ENCODE data around the gene DCDC2B.
"Not testable (repeated sequence)": the region's sequence is repeated elsewhere in the genome, so short reads cannot be mapped to it uniquely, and the experiment has no call there.

Gene DCDC2B

DNA sequence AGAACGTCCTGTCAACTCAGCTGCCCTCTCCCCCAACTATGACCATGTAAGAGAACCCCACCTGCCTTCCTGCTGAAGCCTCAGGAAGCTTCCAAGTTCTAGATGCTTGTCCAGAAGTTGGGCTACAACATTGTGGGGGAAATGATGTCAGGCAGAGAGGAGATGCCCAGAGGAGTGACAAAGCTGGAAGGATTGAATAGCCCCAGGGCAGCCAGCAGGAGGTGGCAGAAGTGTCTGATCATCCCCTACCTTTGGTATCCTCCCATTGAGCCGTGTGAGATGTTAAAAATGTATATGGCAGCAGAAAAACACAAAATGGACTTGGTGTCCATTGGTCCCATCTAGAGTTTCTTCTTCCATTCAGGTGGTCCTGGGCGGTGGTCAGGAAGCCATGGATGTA is 19.9 kb downstream of the DCDC2B start:
- no peak for DNase-seq

DNA sequence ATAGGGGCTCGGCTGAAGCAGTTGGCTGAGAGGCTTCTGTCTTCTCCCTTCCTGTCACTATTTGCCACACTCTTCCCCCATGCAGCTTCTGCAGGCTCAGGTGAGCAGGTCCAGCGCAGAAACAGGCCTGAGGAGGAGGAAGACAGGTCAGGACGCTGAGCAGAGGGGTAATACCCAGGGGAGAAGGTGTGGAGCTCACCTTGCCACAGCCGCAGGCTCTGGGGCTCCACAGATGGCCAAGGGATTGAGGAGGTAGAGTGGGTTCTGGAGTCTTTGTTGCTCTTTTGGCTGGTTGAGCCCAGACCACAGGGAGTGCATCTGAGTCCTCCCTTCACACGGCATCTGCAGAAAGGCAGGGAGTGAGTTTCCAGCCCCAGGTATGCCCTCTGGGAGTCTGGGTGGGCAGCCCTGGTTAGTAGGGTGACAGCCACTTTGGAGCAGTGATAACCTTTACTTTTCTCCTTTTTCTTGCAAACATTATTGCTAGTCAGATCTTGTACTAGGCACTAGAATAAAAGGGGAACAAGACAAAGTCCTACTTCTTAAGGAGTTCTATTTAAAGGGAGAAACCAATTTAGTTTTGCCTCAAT is 23.0 kb downstream of the DCDC2B start:
- DNase-seq: no peak

DNA sequence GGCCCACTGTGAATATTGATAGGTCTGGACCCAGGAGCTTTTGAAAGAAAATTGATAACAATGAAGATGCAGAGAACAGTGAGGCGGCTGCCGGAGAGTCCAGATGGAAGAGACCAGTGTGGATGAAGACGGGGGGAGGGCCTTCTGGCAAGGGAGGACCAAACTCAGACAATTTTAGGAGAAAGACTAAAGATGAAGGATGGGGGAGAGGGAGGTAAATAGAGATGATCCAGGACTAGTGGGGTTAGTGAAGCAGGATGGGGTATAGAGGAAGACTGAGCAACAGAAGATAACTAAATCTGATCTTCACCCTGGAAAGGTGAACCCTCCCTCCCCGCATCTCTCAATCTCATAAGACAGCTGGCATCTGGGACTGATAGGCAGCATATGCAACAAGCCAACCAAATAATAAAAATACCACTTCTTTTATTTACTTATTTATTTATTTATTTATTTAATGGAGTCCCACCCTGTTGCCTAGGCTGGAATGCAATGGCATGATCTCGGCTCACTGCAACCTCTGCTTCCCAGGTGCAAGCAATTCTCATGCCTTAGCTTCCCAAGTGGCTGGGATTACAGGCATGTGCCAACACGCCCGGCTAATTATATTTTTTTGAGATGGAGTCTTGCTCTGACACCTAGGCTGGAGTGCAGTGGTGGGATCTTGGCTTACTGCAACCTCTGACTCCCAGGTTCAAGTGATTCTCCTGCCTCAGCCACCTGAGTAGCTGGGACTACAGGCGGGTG is 23.8 kb downstream of the DCDC2B start:
- DNase-seq: no peak

DNA sequence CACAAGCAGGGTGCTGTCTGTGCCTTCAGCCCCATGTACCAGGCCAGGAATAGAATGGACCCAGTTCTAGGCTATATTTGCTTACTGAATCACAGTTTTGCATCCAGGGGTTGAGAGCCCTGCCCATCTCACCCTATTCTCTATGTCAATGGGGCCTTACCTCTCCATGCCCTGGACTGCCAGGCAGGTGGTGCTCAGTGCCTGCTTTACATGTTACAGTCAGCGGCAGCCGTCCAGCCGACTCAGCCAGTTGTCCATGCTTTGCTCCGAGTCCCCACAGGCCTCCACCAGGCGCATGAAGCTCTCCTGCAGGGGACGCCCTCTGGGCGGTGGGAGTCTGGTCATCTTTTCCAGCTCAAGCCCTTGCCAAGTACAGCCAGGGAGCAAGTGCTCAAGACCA is 25.9 kb downstream of the DCDC2B start:
- no peak for DNase-seq

DNA sequence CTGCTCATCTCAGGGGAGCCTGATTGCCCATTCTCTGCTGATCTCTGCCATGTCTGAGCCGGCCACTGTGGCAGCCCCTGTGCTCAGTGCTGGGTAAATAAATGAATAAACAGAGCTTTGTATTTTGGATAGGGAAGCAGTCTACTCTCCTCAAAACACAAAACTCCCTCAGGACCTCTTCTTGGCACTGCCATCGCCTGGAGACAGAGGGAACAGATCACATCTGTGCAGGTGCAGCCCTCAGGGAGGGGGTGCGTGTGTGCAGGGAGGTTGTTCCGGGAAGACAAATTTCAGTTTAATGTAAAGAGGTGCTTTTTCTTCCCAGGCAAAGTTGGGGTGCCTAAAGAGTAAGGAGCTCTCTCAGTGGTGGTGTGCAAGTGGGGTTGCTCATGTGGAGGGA is 30.4 kb downstream of the DCDC2B start:
- DNase-seq: no peak

DNA sequence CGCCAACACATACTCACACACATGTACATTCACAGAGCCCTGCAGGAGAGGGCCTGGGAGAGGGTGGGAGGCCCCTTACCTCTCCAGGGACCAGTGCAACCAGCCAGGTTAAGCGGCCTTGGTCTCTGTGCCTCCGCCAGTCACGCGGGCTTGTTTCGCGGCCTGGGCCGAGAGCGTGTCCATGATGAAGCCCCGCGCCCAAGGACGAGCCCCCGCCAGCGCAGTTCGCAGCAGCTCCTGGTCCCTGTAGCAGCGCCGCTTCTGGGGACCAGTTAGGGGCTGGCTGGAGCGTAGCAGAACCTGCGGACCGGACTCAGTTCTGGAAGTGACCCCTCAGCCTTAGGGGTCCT is 30.9 kb downstream of the DCDC2B start:
- no peak for DNase-seq

DNA sequence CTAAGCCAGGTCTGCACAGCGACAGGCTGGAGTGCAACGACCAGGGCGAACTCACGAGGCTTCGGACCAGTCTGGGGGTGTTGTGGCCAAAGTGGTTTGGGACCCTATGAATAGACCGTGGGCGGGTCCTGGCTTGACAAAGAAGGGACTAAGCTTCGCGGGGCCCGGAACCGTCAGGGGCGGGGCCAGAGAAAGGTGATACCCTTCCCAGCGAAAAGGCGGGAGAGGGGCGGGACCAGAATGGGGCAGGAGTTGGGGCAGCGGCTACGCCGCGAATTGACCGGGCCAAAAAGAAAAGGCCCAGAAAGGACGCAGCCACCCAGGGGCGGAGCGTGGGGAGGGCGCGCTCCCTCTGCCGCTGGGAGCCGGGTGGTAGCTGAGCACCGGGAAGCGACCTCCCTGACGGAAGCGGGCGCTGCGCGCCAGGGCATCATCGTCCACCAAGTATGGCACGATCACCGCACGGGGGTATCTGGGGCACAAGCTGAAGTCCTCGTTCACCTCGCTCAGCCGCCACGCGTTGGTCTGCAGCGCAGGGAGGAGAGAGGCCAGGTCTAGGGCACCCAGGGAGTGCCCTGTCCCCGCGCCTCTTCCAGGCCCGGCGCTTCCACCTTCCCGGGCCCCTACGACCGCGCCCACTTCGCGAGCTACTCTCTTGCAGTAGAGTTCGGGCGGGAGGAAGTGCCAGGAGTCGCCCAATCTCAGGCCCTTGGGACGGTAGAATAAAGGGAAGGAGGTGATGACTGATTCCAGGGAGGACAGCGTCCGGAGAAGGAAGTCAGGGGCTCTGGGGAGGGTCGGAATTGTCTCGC is 31.5 kb downstream of the DCDC2B start:
- DNase-seq: no peak

DNA sequence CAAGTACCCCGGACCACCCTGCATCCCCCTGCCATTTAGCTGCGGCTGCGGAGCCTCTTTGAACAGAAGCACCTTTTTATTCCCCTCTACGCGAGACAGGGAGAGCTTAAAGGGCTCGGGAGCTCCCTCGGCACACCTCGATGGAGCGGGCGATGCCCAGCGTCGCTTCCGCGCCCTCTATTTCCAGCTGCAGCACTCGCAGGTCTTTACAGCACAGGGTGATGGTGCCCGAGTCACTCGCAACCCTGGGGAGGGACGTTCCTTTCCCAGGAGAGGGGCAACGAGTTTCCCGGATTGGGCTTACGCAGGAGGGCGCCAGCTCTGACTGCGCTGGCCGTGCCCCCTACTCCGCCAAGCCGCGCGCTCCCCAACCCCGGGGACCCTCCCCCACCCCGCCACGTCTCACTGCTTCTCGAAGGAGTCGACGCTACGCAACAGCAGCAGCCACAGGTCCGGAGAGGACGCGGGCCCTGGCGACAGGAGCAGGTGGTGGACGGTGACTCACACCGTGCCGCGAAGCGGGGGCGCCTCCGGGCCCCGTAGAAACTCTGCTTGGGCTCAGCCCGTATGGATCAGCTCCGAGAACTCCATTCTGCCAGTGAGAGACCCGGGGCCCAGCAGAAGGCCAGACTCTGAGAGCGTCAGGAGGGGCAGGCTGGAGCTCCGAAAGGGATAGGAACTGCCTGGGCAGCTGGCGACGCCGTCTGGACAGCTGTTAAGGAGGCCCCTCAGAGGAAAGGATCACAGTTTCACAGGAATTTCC is 32.3 kb downstream of the DCDC2B start:
- DNase-seq: no peak

DNA sequence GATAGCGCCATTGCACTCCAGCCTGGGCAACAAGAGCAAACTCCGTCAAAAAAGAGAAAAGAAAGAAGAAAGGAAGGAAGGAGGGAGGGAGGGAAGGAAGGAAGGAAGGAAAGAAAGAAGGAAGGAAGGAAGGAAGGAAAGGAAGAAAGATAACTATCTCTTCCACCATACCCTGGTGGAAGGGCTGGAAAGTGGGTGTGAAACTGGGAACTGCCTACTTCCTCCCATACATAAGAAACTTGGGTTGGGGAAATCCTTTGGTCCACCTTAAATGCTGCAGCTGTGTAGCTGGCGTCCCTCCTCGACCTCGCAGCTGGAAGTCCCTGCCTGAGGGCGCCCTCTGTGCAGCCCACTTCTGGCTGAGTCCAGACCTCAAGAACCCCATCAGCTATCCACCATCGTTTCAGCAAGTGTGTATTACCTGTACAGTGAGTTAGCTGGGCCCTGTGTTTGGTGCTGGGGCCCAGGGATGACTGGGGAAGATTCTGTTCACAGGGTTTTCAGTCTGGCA is 33.5 kb downstream of the DCDC2B start:
- no peak for DNase-seq

DNA sequence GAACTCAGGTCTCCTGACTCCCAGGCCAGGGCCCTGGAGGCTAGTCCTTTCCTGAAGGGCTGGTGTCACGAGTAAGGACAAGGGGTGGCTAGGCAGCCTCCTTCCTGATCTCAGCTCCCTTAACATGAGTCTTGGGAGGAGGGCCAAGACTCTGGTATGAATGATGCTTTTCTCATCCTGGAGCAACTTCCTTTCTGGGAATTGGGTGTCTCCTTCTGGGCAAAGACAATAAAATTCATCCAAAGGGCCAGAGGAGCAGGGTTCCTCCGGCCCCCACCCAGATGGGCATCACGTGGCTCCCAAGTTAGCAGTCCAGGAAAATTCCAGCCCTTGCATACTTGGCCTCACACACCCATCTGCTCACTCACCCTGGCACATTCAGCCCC is 38.0 kb downstream of the DCDC2B start, which contains the start of gene FAM167B:
TSS of gene FAM167B (plus strand) at position 335 of the 386 bp plus-strand sequence. CDS start 200 bp downstream, outside the sequence.
- DNase-seq: no peak

DNA sequence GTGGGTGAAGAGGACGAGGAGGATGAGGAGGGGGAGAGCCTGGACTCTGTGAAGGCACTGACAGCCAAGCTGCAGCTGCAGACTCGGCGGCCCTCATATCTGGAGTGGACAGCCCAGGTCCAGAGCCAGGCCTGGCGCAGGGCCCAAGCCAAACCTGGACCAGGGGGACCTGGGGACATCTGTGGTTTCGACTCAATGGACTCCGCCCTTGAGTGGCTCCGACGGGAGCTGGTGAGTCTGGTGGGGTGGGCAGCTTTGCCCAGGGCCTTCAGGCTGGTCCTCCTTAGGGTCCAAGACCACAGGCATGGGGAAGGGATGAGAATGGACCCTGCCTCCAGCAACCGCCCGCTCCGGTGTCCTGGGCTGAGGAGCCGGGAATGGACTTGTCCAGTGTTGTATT is 38.6 kb downstream of the DCDC2B start:
- DNase-seq: no peak

DNA sequence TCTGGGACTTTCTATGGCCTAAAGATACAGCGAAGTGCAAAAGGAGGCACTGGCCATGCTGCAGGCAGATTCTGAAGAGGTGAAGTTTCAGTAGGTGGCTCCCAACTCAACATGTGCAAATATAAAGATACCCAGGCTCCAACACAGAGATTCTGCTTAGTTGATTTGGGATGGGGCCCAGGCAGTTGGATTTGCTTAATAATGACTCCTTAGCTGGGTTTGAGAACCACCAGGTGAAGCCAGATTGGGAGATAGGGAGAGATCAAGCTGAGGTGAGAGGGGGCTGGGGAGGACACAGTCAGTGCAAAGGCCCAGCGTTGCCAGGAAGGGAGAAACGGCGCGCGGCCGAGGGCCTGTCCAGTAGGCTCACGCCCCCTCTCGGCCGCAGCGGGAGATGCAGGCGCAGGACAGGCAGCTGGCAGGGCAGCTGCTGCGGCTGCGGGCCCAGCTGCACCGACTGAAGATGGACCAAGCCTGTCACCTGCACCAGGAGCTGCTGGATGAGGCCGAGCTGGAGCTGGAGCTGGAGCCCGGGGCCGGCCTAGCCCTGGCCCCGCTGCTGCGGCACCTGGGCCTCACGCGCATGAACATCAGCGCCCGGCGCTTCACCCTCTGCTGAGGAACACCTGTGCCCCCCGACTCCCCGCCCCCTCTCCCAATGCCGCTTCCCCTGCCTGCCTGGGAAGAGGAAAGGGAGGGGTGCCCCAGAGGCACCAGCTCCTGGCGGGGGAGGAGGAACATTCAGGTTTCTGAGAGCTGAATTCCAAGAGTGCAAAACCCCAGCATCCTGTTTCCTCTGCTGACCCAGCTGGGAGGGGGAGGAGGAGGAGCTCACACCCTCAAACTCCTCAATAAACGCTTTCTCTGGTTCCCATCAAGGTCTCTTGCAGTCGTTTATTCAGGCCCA is 39.3 kb downstream of the DCDC2B start:
- DNase-seq: no peak

DNA sequence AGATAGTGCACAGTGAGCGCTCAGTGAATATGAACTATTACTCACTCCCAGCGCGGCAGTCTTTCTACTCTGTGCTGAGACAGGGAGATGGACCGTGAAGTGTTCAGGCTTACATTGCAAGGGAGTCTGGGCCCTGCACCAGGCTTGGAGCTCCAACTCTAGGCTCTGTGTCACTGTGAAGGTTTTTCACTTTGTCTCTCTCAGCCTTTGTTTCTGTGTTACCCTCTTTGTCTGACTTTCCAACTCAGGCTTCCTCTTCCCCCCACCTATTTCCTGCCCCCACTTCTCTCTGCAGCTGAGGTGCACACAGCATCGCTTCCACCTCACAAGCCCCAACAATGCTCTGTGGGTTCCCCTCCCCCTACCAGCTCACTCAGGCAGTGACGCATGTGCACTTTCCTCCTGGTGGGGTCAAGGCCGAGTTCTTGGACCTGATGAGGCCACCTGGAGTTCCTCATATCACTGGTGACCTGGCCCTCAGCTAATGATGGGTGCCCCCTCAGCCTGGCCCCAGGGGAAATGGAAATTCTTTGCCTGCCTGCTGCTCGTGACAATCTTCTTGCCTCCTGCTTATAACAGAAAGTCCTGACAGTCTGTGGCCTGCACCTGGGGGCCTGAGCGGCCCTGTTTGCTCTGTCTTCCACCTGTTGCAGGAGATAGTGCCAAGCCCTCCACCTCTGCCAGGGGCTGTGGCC is 41.1 kb downstream of the DCDC2B start:
- no peak for DNase-seq

DNA sequence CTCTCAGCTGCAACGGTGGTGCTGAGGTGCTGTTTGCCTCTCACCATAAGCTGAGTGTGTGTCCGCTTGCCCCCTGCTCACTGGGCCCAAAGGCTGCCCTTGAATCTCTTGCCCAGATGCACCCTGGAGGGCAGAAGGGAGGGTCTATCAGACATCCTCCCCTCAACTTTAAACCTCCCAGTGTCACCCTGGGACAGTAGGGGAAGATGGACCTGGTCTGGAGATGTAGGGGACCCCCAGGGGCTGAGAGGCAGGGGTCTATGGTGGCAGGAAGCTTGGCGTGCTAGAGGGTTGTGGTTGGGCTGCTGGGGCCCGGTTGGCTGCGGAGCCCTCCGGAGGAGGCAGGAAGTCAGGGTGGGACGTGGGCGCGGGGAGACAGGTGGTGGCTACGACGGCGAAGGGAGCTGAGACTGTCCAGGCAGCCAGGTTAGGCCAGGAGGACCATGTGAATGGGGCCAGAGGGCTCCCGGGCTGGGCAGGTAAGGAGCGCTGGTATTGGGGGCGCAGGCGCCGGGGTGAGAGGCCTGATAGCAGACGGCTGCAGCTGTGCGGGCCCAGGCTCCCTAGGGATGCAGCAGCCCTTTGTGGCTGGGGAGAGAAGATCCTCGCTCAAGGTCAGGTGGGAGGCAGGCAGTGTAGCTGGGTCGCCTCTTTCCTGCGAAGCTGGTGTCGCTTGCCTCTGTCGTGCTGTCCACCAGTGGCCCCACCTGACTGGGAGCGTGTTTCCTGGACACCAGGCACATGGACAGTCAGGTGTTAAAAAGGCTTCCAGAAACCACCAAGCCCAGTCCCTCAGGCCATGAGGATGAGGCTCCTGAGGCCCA is 42.2 kb downstream of the DCDC2B start, which contains the start of gene LCK:
TSS of gene LCK (plus strand) at position 373 of the 824 bp plus-strand sequence. CDS start 23,065 bp downstream, outside the sequence.
- no peak for DNase-seq

DNA sequence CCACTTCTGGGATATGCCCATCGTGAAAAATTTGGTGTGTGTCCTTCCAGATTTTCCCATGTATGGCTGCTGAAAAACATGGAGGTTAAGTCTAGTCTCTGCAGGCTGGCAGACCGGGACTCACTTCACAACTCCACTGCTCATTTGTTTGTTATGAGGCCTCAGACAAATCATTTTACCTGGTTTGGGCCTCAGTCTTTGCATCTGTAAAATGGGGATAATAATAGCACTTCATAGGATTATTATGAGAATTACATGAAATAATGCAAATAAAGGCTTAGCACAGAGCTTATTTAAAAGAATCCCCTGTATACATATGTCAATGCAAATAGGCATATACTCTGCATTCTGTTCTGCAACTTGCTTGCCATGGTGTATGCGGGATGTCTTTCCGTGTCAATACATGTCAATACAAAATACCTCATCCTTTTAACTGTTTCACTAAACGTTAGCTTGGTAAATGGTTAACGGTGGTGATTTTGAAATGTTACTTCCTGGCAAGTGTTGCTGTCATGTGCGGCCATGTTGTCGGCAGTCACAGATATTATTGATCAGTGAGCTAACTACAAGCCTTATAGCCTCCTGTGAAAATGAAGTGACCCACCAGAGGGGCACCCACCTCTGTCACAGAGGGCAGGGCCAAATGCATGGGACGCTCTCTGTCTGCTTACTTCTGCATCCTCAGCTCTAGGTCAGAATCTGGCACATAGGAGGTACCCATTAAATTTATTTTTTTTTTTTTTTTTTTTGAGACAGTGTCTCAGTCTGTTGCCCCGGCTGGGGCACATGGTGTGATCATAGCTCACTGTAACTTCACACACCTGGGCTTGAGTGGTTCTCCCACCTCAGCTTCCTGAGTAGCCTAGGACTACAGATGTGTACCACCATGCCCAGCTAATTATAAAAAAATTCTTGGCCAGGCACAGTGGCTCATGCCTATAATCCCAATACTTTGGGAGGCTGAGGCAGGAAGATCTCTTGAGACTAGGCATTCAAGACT is 46.5 kb downstream of the DCDC2B start:
- DNase-seq: no peak

DNA sequence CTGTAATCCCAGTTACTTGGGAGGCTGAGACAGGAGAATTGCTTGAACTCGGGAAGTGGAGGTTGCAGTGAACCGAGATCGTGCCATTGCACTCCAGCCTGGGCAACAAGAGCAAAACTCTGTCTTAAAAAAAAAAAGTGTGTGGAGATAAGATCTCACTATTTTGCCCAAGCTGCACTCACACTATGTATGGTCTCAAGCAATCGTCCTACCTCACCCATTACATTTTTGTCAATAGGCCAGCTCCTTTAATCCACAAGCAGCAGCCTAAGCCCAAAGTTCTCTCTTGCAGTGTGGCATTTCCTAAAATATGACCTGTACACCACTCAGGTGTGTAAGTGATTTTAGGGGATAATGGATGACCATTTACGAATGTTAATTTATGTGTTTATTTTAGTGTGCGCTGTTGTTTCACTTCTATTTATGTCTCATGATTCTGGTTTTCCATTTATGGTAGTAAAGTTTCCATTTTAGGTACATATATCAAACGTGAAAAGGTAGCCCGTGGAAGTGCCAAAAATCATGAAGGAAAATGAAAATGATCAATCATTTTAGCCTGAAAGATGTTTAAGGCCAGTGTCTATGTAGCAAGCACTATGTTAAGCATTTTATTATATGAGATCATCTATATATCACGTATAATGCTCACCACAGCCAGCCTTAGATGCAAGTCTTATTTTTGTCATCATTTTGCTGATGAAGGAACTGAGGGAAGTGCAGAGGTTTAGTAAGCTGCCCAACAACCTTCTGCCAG is 47.8 kb downstream of the DCDC2B start:
- DNase-seq: no peak

DNA sequence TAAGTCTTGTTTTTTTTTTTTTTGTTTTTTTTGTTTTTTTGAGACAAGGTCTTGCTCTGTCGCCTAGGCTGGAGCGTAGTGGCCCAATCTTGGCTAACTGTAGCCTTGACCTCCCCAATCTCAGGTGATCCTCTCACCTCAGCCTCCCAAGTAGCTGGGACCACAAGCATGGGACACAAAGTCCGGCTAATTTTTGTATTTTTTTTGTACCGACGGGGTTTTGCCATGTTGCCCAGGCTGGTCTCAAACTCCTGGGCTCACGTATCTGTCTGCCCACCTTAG is 48.3 kb downstream of the DCDC2B start:
- DNase-seq: no peak

DNA sequence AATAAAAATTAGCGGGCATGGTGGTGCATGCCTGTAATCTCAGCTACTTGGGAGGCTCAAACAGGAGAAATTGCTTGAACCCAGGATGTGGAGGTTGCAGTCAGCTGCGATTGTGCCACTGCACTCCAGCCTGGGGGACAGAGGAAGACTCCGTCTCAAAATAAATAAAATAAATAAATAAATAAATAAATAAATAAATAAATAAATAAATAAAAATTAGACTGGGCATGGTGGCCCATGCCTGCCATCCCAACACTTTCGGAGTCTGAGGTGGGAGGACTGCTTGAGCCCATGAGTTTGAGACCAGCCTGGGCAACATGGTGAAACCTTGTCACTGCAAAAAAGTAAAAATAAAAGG is 54.3 kb downstream of the DCDC2B start:
- not testable (repeated sequence) for DNase-seq
